ENCODE results near the gene ABLIM1.

- TF ChIP-seq POLR2A (IDR thresholded peaks at IDR 0.05; ENCODE audit: low read length) (no peak), GATA1 (IDR thresholded peaks at IDR 0.05; ENCODE audit: low read depth, low read length) (no peak)
Observed at GRCh38 chr10:114394531-114394930, 263.5 kb downstream of the ABLIM1 start.

Measured in erythroblast (primary cell).